Fibroblast of villous mesenchyme (primary cell): ENCODE measurements around the gene CD8A. TPM values are rescaled to one million over a fixed set of nuclear protein-coding genes. Genes with fewer than 3 reads are reported as not detected.

Experiments used
- DNase-seq: peaks from one replicate; pipeline ENCODE4 v3.0.0-alpha.2; 2010; ENCODE audit warnings: low read depth
- H3K4me3 ChIP-seq: 2 replicates; pipeline ENCODE4 v1.5.1; 2011; ENCODE audit warnings: low read depth, mild to moderate bottlenecking, low read length
- CTCF ChIP-seq: IDR thresholded peaks from 2 replicates; pipeline ENCODE4 v1.5.1; 2012; ENCODE audit warnings: low read depth, mild to moderate bottlenecking, low read length; ENCODE audit not compliant: insufficient read depth
- total RNA-seq: library from RNA; depleted of rRNA; stranded (reverse); fragments of >200 nt; gene quantifications from 2 replicates; pipeline ENCODE4 v1.2.3, GENCODE V29; 2012

CD8A gene
- total RNA-seq, 1 donor, result not detected

DNA sequence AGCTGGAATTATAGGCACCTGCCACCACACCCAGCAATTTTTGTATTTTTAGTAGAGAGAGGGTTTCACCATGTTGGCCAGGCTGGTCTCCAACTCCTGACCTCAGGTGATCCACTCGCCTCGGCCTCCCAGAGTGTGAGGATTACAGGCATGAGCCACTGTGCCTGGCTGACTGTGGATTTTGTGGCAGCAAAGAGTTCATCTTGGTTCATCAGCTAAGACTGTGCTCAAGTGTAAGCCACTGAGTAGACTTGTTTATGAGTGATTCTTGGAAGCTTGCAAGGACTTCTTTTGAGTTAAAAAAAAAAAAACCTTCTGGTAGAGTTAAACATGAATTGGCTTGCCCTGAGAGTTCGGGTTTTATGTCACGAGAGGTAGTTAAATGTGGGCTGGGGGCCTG is 36.2 kb upstream of the CD8A start:
- H3K4me3 ChIP-seq, result no peak overlapping the region
- TF ChIP-seq CTCF, result no peak
- DNase-seq, result no peak

GRCh38 chr2:86825693-86826381 is 35.1 kb upstream of the CD8A start:
- H3K4me3 ChIP-seq, result no peak overlapping the region
- TF ChIP-seq CTCF, result no peak
- DNase-seq, result no peak

DNA sequence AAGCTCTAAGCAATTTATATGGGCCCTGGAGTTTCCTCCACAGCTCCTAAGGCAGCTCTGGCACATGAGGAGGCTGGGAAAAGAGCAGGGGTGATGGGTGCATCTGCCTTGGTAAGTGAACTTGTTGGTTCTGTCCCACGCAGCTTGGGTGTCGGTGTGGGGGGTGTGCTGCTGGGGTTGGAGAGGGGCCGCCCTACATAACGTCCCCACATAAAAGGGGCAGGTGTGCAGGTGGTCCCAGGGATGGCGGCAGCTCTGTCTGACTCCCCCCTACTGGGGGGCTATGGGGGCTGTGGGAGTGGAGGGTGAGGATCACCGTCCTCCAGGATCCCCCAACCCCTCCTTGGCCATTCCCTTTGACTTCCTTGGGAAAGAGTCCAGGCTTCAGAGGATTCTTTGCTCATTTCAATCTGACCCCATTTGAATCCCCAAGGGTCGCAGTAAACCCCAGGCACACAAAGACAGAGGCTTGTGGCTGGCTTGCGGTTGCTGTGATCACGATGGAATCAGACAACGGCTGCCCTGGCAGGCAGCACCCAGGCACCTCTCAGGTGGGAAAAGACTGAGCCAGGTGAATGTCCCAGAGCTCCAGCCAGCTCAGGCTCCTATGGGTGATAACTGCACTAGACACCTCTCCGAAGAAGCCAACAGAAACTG is 34.5 kb upstream of the CD8A start:
- no peak for TF ChIP-seq CTCF
- no peak overlapping the region for H3K4me3 ChIP-seq
- DNase-seq, result no peak

GRCh38 chr2:86822668-86823345 is 32.1 kb upstream of the CD8A start:
- no peak for TF ChIP-seq CTCF
- no peak overlapping the region for H3K4me3 ChIP-seq
- DNase-seq, result no peak

- TF ChIP-seq CTCF, result no peak
- DNase-seq, result no peak
- H3K4me3 ChIP-seq, result no peak overlapping the region
Observed at GRCh38 chr2:86821842-86822241, 31.1 kb upstream of the CD8A start.

GRCh38 chr2:86821306-86821705 is 30.6 kb upstream of the CD8A start:
- TF ChIP-seq CTCF, result no peak
- no peak overlapping the region for H3K4me3 ChIP-seq
- no peak for DNase-seq
